ENCODE measurements around the gene AK8. TPM values are rescaled to one million over a fixed set of nuclear protein-coding genes. Genes with fewer than 3 reads are reported as not detected.

AK8 gene
- total RNA-seq, 1 donor from 2014 or later = 1.1 TPM

GRCh38 chr9:132825430-132825829 is 52.7 kb downstream of the AK8 start:
- no peak for DNase-seq

GRCh38 chr9:132824951-132825350 is 53.1 kb downstream of the AK8 start:
- DNase-seq = no peak

- DNase-seq = no peak
These were observed 53.9 kb downstream of the AK8 start for GRCh38 chr9:132824151-132824550.

- DNase-seq = no peak
These were observed 54.5 kb downstream of the AK8 start for GRCh38 chr9:132823370-132824145.

- no peak for DNase-seq
These were observed 57.7 kb downstream of the AK8 start for GRCh38 chr9:132820169-132820944.

GRCh38 chr9:132818588-132818987 is 59.5 kb downstream of the AK8 start:
- DNase-seq = no peak

- DNase-seq = no peak
These were observed 63.1 kb downstream of the AK8 start for GRCh38 chr9:132814937-132815336.

- no peak for DNase-seq
These were observed 64.8 kb downstream of the AK8 start for GRCh38 chr9:132813115-132813771.

- DNase-seq = no peak
These were observed 66.1 kb downstream of the AK8 start for GRCh38 chr9:132811985-132812384.

- no peak for DNase-seq
These were observed 67.8 kb downstream of the AK8 start for GRCh38 chr9:132810314-132810713.

GRCh38 chr9:132809677-132810271 is 68.3 kb downstream of the AK8 start:
- DNase-seq = no peak

- DNase-seq = no peak
These were observed 69.4 kb downstream of the AK8 start for GRCh38 chr9:132808645-132809044.

GRCh38 chr9:132806723-132807421 is 71.2 kb downstream of the AK8 start:
- DNase-seq = no peak

GRCh38 chr9:132806306-132806705 is 71.8 kb downstream of the AK8 start:
- DNase-seq = no peak

GRCh38 chr9:132804576-132805295 is 73.3 kb downstream of the AK8 start:
- DNase-seq = no peak

- DNase-seq = no peak
These were observed 75.8 kb downstream of the AK8 start for GRCh38 chr9:132802121-132802795.

GRCh38 chr9:132801659-132802058 is 76.4 kb downstream of the AK8 start:
- DNase-seq = no peak

- DNase-seq = peak; percentile 72
These were observed 77.9 kb downstream of the AK8 start for GRCh38 chr9:132800038-132800648.

- DNase-seq = no peak
These were observed 79.0 kb downstream of the AK8 start for GRCh38 chr9:132798817-132799790.
